ENCODE measurements around the gene DOK6.

DOK6 gene

GRCh38 chr18:69887256-69887655 lies 486.6 kb downstream of the DOK6 start:
- Histone ChIP-seq H3K9me3 (ENCODE audit: control insufficient read depth, low read length) (no peaks in the 10 kb centered on the region), H3K27ac (ENCODE audit: insufficient read depth, low read length, poor library complexity, severe bottlenecking) (no peak overlapping the region), H3K4me1 (ENCODE audit: control insufficient read depth, insufficient read depth, low read length, poor library complexity, severe bottlenecking) (peaks cover 18% of the 10 kb centered on the region), H3K36me3 (ENCODE audit: control insufficient read depth, insufficient read depth, low read length) (peaks cover under 1% of the 10 kb centered on the region), H3K4me3 (ENCODE audit: insufficient read depth, low read depth, low read length, poor library complexity, severe bottlenecking) (no peak overlapping the region), H3K27me3 (replicated peaks; ENCODE audit: control insufficient read depth, insufficient read depth, low read length, poor library complexity, severe bottlenecking) (no peaks in the 10 kb centered on the region)
- DNase-seq, result no peak

DNA sequence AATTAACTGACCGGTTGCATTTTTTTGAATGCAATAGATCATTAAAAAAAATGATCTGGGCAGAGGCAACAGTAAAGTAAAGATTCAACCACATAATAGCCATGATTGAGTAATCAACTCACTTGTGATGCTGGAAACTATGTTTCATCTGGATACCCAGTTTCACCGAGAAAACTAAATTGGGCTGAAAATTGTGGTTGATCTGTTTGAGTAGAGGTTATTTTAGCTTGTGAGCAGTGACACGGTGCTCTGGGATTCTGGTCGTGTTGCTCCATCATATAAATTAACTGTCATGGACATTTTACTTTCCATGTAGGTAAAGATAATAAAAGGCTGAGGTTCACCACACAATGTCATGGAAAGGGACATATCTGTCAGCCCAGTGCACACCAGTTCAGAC lies 488.3 kb downstream of the DOK6 start:
- no peak for DNase-seq
- Histone ChIP-seq H3K27me3 (replicated peaks; ENCODE audit: control insufficient read depth, insufficient read depth, low read length, poor library complexity, severe bottlenecking) (no peaks in the 10 kb centered on the region), H3K27ac (ENCODE audit: insufficient read depth, low read length, poor library complexity, severe bottlenecking) (no peak overlapping the region), H3K36me3 (ENCODE audit: control insufficient read depth, insufficient read depth, low read length) (peaks cover 11% of the 10 kb centered on the region), H3K9me3 (ENCODE audit: control insufficient read depth, low read length) (no peaks in the 10 kb centered on the region), H3K4me1 (ENCODE audit: control insufficient read depth, insufficient read depth, low read length, poor library complexity, severe bottlenecking) (peaks cover 18% of the 10 kb centered on the region), H3K4me3 (ENCODE audit: insufficient read depth, low read depth, low read length, poor library complexity, severe bottlenecking) (no peak overlapping the region)

DNA sequence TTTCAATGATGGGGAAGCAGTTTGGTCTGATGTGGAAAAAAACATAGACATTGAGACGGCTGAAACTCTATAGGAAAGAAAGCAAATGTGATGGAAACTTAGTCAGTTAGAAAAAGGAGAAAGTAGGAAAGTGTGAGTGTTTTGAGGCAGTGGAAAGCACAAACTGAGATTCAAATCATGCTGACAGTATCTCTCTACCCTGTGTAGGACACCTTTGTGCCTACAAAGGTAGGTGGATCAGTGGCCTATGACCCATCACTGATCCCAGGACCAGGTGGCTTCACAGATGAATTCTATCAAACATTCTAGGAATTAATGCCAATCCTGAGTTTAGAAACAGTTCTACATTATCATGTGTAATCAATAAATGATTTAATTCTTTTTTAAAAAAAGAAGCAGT lies 489.9 kb downstream of the DOK6 start:
- no peak overlapping the region for H3K4me3 ChIP-seq (ENCODE audit: insufficient read depth, low read depth, low read length, poor library complexity, severe bottlenecking)
- peaks cover 22% of the 10 kb centered on the region for H3K36me3 ChIP-seq (ENCODE audit: control insufficient read depth, insufficient read depth, low read length)
- no peak overlapping the region for H3K27ac ChIP-seq (ENCODE audit: insufficient read depth, low read length, poor library complexity, severe bottlenecking)
- no peak for DNase-seq
- H3K27me3 ChIP-seq (replicated peaks; ENCODE audit: control insufficient read depth, insufficient read depth, low read length, poor library complexity, severe bottlenecking), result no peaks in the 10 kb centered on the region
- H3K9me3 ChIP-seq (ENCODE audit: control insufficient read depth, low read length), result no peaks in the 10 kb centered on the region
- H3K4me1 ChIP-seq (ENCODE audit: control insufficient read depth, insufficient read depth, low read length, poor library complexity, severe bottlenecking), result peaks cover 14% of the 10 kb centered on the region

GRCh38 chr18:69894467-69894866 lies 493.8 kb downstream of the DOK6 start:
- no peak for DNase-seq
- Histone ChIP-seq H3K27ac (ENCODE audit: insufficient read depth, low read length, poor library complexity, severe bottlenecking) (peak overlapping the region; percentile 20), H3K27me3 (replicated peaks; ENCODE audit: control insufficient read depth, insufficient read depth, low read length, poor library complexity, severe bottlenecking) (no peaks in the 10 kb centered on the region), H3K9me3 (ENCODE audit: control insufficient read depth, low read length) (no peaks in the 10 kb centered on the region), H3K4me3 (ENCODE audit: insufficient read depth, low read depth, low read length, poor library complexity, severe bottlenecking) (no peak overlapping the region), H3K4me1 (ENCODE audit: control insufficient read depth, insufficient read depth, low read length, poor library complexity, severe bottlenecking) (peaks cover 21% of the 10 kb centered on the region), H3K36me3 (ENCODE audit: control insufficient read depth, insufficient read depth, low read length) (peaks cover 26% of the 10 kb centered on the region)

GRCh38 chr18:69895066-69896047 lies 494.7 kb downstream of the DOK6 start:
- Histone ChIP-seq H3K4me3 (ENCODE audit: insufficient read depth, low read depth, low read length, poor library complexity, severe bottlenecking) (no peak overlapping the region), H3K27ac (ENCODE audit: insufficient read depth, low read length, poor library complexity, severe bottlenecking) (peak overlapping the region; percentile 20), H3K4me1 (ENCODE audit: control insufficient read depth, insufficient read depth, low read length, poor library complexity, severe bottlenecking) (peaks cover 17% of the 10 kb centered on the region), H3K9me3 (ENCODE audit: control insufficient read depth, low read length) (no peaks in the 10 kb centered on the region), H3K36me3 (ENCODE audit: control insufficient read depth, insufficient read depth, low read length) (peaks cover 26% of the 10 kb centered on the region), H3K27me3 (replicated peaks; ENCODE audit: control insufficient read depth, insufficient read depth, low read length, poor library complexity, severe bottlenecking) (no peaks in the 10 kb centered on the region)
- DNase-seq, result peak; percentile 13 to 46 (median 26)

DNA sequence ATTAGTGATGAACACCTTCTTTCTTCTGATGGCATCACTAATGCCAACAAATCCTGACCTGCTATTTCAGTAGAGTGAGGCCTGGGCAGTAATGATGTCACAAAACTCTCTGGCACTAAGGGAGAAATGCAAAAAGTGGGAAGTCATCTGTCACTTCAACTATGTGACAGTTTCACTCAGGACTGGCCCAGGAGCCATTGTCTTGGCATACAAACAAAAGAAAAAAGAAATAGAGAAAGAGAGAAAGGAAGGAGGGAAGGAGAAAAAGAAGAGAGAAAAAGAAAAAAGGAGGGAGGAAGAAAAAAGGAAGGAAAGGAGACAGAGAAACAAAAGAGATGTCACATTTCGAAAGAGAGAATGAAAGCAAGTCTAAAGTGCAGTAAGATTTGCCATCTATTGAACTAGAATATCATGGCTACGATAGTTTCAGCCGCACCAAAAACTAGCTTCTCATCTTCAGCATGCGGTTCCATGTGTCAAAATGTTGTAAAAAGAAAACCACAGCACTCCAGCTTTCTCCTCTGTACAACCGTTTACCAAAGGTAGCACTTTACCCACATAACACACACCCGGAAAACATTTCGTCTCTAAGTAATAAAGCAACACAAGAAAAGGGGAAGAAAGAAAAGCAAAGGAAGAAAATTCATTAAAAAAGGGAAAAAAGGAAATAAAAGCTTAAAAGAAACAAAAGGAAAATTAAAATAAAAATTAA lies 496.9 kb downstream of the DOK6 start:
- peak overlapping the region; percentile 35 for H3K4me3 ChIP-seq (ENCODE audit: insufficient read depth, low read depth, low read length, poor library complexity, severe bottlenecking)

GRCh38 chr18:69898241-69898861 lies 497.7 kb downstream of the DOK6 start:
- H3K9me3 ChIP-seq (ENCODE audit: control insufficient read depth, low read length), result no peaks in the 10 kb centered on the region
- no peak for DNase-seq
- peaks cover 15% of the 10 kb centered on the region for H3K4me1 ChIP-seq (ENCODE audit: control insufficient read depth, insufficient read depth, low read length, poor library complexity, severe bottlenecking)
- H3K36me3 ChIP-seq (ENCODE audit: control insufficient read depth, insufficient read depth, low read length), result peaks cover 21% of the 10 kb centered on the region
- no peaks in the 10 kb centered on the region for H3K27me3 ChIP-seq (replicated peaks; ENCODE audit: control insufficient read depth, insufficient read depth, low read length, poor library complexity, severe bottlenecking)
- peak overlapping the region; percentile 66 for H3K27ac ChIP-seq (ENCODE audit: insufficient read depth, low read length, poor library complexity, severe bottlenecking)
- peak overlapping the region; percentile 35 for H3K4me3 ChIP-seq (ENCODE audit: insufficient read depth, low read depth, low read length, poor library complexity, severe bottlenecking)

More for the DNA sequence above, 496.9 kb downstream of the DOK6 start:
- H3K4me1 ChIP-seq (ENCODE audit: control insufficient read depth, insufficient read depth, low read length, poor library complexity, severe bottlenecking), result peaks cover 15% of the 10 kb centered on the region
- no peaks in the 10 kb centered on the region for H3K27me3 ChIP-seq (replicated peaks; ENCODE audit: control insufficient read depth, insufficient read depth, low read length, poor library complexity, severe bottlenecking)
- H3K36me3 ChIP-seq (ENCODE audit: control insufficient read depth, insufficient read depth, low read length), result peaks cover 23% of the 10 kb centered on the region
- H3K27ac ChIP-seq (ENCODE audit: insufficient read depth, low read length, poor library complexity, severe bottlenecking), result peak overlapping the region; percentile 66
- H3K9me3 ChIP-seq (ENCODE audit: control insufficient read depth, low read length), result no peaks in the 10 kb centered on the region
- DNase-seq, result no peak
